K562 (cell line): ENCODE data around the gene MAS1L. TPM values are rescaled to one million over a fixed set of nuclear protein-coding genes. Genes with fewer than 3 reads are reported as not detected.

Experiments used
- BACH1 ChIP-seq: fragments of 200-800 bp; sonication (Bioruptor generic); IDR thresholded peaks from 2 replicates; pipeline ENCODE4 v1.6.1; 2016; ENCODE audit warnings: missing genetic modification characterization, missing compliant biosample characterization
- C11orf30 ChIP-seq: fragments of 450-650 bp; IDR thresholded peaks from 2 replicates; pipeline ENCODE4 v1.6.1; 2016; ENCODE audit warnings: low read depth, mild to moderate bottlenecking
- ELF2 ChIP-seq: fragments of 250-450 bp; sonication (Bioruptor Pico); IDR thresholded peaks from 2 replicates; pipeline ENCODE4 v1.5.0; 2021; ENCODE audit warnings: mild to moderate bottlenecking
- KLF6 ChIP-seq: fragments of 250-450 bp; sonication (Bioruptor Pico); IDR thresholded peaks from 2 replicates; pipeline ENCODE4 v1.4.0; 2020; ENCODE audit warnings: mild to moderate bottlenecking, moderate library complexity, borderline replicate concordance
- MAFG ChIP-seq: fragments of 450-650 bp; conservative IDR thresholded peaks from 2 replicates; pipeline ENCODE4 v1.6.1; 2016; ENCODE audit warnings: missing genetic modification characterization, missing compliant biosample characterization
- MCM5 ChIP-seq: fragments of 450-650 bp; IDR thresholded peaks from 2 replicates; pipeline ENCODE4 v1.6.1; 2016; ENCODE audit warnings: low read depth
- NBN ChIP-seq: fragments of 450-650 bp; IDR thresholded peaks from 2 replicates; pipeline ENCODE4 v1.6.1; 2016; ENCODE audit warnings: low read depth, mild to moderate bottlenecking
- NR0B1 ChIP-seq: fragments of 450-650 bp; IDR thresholded peaks from one replicate; pipeline ENCODE4 v1.6.1; 2018; ENCODE audit warnings: mild to moderate bottlenecking, moderate library complexity; ENCODE audit not compliant: partially characterized antibody
- RAD21 ChIP-seq, 2 experiments: fragments of 250-450 bp in 1 of 2; fragments of 450-650 bp in 1 of 2; sonication (Bioruptor Pico) in 1 of 2; formaldehyde crosslinking in 1 of 2; IDR thresholded peaks in 1 of 2; conservative IDR thresholded peaks in 1 of 2; 2 replicates each; pipeline versions ENCODE4 v1.4.0 to v1.8.0; 2020 to 2022; ENCODE audit warnings: mild to moderate bottlenecking in 2 of 2, moderate library complexity in 1 of 2
- RBM17 ChIP-seq: fragments of 200-400 bp; formaldehyde crosslinking; IDR thresholded peaks from 2 replicates; pipeline ENCODE4 v1.6.1; 2017; ENCODE audit warnings: low read depth, mild to moderate bottlenecking, low read length, borderline replicate concordance
- RHOXF2B ChIP-seq: fragments of 250-450 bp; sonication (Bioruptor Pico); conservative IDR thresholded peaks from 2 replicates; pipeline ENCODE4 v1.5.1; 2021
- RUNX1 ChIP-seq: sonication (generic); IDR thresholded peaks from 2 replicates; pipeline ENCODE4 v1.6.1; 2016; ENCODE audit warnings: antibody characterized with exemption, low read depth
- SIN3A ChIP-seq, 2 experiments: fragments of 150-350 bp in 1 of 2; IDR thresholded peaks; 2 replicates each; pipeline ENCODE4 v1.6.1; 2011 to 2016; ENCODE audit warnings: borderline replicate concordance in 2 of 2, low read depth in 2 of 2, low read length in 2 of 2, mild to moderate bottlenecking in 2 of 2, moderate library complexity in 2 of 2; ENCODE audit not compliant: control insufficient read depth in 1 of 2
- SIX5 ChIP-seq, 2 experiments: IDR thresholded peaks; 2 replicates each; pipeline ENCODE4 v1.6.1; 2011; ENCODE audit warnings: low read length in 2 of 2, borderline replicate concordance in 1 of 2, low read depth in 1 of 2, mild to moderate bottlenecking in 1 of 2, moderate library complexity in 1 of 2; ENCODE audit not compliant: insufficient read depth in 1 of 2
- SMAD2 ChIP-seq: fragments of 150-350 bp; IDR thresholded peaks from 2 replicates; pipeline ENCODE4 v1.6.1; 2014; ENCODE audit warnings: low read depth, mild to moderate bottlenecking, low read length
- SNRNP70 ChIP-seq: fragments of 200-400 bp; formaldehyde crosslinking; optimal IDR thresholded peaks from 2 replicates; pipeline ENCODE3; 2017; ENCODE audit warnings: low read depth, low read length
- TAL1 ChIP-seq: fragments of 450-650 bp; IDR thresholded peaks from 2 replicates; pipeline ENCODE4 v1.6.1; 2016; ENCODE audit warnings: mild to moderate bottlenecking
- ZNF316 ChIP-seq: fragments of 450-650 bp; IDR thresholded peaks from 2 replicates; pipeline ENCODE4 v1.6.1; 2016
- ZNF407 ChIP-seq: fragments of 450-650 bp; IDR thresholded peaks from 2 replicates; pipeline ENCODE4 v1.6.1; 2016; ENCODE audit warnings: low read depth
- polyA plus RNA-seq, 8 experiments: library from polyadenylated mRNA; depleted of rRNA in 4 of 8; stranded (reverse) in 5 of 8; unstranded in 3 of 8; fragments of >200 nt; fragmentation: Nextera tagmentation in 2 of 8; fragmentation: Illumina TruSeq in 1 of 8; extraction: Ambion mirVana in 2 of 8; extraction: Trizol in 1 of 8; gene quantifications; 2 replicates each; pipeline versions ENCODE4 v1.2.1 to v1.2.3, GENCODE V29; 2011 to 2014; ENCODE audit warnings: inconsistent platforms in 1 of 8, missing spikeins in 1 of 8
- total RNA-seq, 7 experiments: library from RNA; depleted of rRNA in 6 of 7; stranded (reverse); fragments of >200 nt in 6 of 7; fragmentation: Illumina TruSeq in 2 of 7; extraction: Trizol in 2 of 7; gene quantifications; 2 replicates each; pipeline versions ENCODE4 v1.2.1 to v1.2.3, GENCODE V29; 2011 to 2021; ENCODE audit warnings: low replicate concordance in 1 of 7

Gene MAS1L
- total and polyA plus RNA-seq, 9 of the 15 experiments (the other 6 are each of a cell fraction or from before 2014, with no cell fraction given): not detected

- no peak for TF ChIP-seq ZNF407
- no peak for TF ChIP-seq NR0B1
- TF ChIP-seq RAD21 (CRISPR knock-in tag; conservative IDR thresholded peaks at IDR 0.05 in 1 of 2, IDR thresholded peaks at IDR 0.05 in 1 of 2): 0 out of 4 replicates have a peak, but pooled peaks of 1 of the 2 experiments have one; percentile 15
- TF ChIP-seq SMAD2: no peak
- TF ChIP-seq NBN: no peak
- TF ChIP-seq C11orf30: peak; percentile 86
- no peak for TF ChIP-seq SIN3A (IDR thresholded peaks at IDR 0.05; ENCODE audit: borderline replicate concordance in 2 of 2, control insufficient read depth in 1 of 2, low read depth in 2 of 2, low read length in 2 of 2)
- no peak for TF ChIP-seq SIX5 (IDR thresholded peaks at IDR 0.05; ENCODE audit: borderline replicate concordance in 1 of 2, insufficient read depth in 1 of 2, low read depth in 1 of 2, low read length in 2 of 2)
- TF ChIP-seq MCM5: no peak
- TF ChIP-seq BACH1 (tag): peak; percentile 73; the same call in 1 of the 2 replicates
- no peak for TF ChIP-seq SNRNP70
- TF ChIP-seq RHOXF2B: no peak
- peak; percentile 80 for TF ChIP-seq MAFG (tag)
- no peak for TF ChIP-seq ELF2 (CRISPR knock-in tag)
- TF ChIP-seq ZNF316: peak; percentile 82
- TF ChIP-seq RBM17: no peak
- TF ChIP-seq RUNX1: no peak
- TF ChIP-seq KLF6 (CRISPR knock-in tag): peak; percentile 47; the same call in 1 of the 2 replicates
- no peak for TF ChIP-seq TAL1
Measured at GRCh38 chr6:29487660-29488059, at the start of gene MAS1L (continued).
